Islet precursor cell (in vitro differentiated cells): ENCODE results near the gene MBP.

Experiments used
- DNase-seq: peaks from one replicate; pipeline ENCODE4 v3.0.0-alpha.2; 2018

Gene MBP

DNA sequence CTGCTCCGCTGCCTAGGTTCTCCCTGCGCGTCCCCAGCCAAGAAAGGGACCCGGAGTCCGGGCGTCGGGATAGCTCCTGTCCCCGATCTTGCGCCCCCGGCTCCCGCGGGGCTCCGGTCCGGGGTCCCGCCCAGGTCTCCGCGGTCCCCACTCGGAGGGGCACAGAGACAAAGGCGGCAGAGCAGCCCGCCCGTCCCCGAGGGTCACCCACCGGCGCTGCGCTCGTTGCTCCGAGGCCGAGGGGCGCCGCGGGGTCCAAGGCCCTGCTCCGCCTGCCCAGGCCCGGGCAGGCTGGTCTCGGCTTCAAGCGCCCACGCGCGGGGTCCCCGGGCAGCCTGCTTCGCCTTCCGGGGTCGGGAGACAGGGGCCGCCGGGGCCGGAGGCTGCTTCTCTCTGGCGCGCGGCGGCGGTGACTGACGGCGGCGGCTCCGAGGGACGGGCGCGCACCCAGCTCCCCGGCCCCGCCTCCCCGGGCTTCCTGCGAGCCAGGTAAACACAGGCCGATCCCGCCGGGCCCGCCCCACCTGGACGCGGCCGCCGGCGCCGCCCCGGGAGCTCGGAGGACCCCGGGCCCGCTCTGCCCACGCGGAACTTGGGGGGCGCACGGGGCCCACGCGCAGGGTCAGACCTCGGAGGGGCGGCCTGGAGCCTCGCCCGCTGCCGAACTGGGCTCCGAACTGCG lies at the start of gene MBP:
TSS of gene MBP (minus strand) at position 415 of the 682 bp plus-strand sequence. CDS start 27,522 bp downstream, outside the sequence.
- DNase-seq = peak; percentile 81

DNA sequence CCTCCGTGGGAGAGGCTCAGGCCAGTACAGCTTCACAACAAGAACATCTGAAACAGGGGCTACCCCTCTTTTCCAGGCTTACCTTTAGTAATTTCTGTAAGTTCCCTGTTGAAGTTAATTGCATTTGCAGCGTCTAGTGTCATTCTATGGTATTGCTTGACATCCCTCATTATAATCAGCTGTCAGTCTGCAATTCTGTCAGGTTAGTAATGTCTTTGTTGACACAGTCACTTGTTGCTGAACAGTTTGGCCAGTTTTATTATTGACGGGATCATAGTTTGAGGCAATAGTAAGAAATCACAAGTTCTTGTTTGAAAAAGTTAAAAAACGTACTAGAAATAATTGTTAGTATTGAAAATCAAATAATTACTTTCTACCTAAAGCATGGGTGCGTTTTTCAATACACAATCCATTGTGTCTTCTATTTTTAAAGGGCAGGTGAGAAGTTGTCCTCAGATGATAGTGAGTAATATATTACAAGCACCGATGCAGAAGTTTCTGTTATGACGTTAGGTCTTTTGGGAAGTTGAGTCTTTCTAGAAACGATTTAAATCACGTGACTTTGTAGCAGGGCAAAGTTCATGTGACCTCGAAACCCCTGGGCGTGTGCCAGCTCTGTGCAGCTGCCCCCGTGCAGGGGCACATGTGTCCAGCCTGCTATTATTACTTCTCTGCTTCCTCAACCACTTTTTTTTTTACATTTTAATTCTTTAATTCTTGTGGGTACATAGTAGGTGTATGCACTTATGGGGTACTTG lies 49.5 kb upstream of the MBP start:
- no peak for DNase-seq

DNA sequence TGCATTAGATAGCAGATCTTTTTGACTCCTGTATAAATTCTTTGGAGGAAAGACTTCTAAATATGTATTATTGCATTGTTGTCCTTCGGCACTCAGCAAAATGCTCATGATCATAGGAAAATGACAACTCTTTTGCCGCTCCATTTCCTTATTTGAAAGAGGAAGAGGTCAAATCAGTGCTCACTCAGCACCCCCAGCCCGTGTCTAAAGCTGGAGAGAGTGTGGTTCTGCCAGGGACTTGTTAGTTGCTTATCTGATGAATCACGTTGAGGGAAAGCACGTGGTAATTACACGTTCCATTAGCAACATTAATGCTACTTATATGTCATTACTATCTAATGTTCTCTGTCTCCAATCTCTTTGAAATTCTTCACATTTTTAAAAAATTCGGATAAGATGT lies 46.0 kb upstream of the MBP start:
- DNase-seq = no peak

DNA sequence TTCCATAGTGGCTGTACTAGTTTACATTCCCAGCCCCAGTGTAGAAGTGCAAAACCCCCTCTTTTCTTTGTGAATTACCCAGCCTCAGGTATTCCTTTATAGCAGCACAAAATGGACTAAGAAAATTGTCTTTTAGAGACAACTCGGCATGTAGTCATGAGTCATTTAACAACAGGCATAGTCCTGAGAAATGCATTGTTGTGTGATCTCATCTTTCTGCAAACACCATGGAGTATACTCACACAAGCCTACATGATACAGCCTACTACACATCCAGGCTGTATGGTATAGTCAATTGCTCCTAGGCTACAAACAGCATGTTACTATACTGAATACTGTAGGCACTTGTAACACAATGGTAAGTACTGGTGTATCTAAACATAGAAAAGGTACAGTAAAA lies 44.4 kb upstream of the MBP start:
- no peak for DNase-seq

DNA sequence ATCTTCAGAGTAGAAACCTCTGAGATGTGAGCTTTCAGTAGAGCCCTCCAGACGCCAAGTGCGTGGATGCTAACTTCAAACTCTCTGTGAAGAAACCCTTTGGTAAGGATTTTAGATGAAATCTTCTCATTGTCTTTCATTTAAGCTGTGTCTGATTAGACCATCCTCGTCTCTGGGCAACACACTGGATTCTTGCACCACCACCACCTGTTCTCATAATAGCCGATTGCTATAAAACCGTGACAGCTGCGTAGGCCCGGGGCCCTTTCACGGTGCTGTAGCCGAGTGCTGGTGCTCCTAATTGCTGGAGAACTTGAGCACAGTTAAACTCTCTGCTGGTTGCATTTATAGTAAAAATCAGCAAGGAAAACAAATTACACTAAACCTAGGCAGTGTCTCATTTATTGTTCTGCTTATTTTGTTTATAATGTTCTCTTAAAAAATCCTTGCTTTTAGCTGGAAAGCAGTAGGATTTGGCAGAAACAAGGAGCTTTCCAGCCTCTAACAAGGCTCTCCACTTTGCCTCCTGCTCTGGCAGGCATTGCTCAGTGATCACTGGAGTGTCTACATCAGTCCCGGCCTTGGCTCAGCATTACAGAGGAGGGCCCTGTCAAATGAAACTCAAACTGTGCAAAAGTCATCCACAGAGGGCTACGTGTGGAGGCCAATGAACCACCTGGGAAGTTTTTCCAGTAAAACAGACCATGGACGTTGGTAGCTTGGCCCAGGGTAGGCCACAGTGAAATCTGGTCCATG lies 40.9 kb upstream of the MBP start:
- no peak for DNase-seq

DNA sequence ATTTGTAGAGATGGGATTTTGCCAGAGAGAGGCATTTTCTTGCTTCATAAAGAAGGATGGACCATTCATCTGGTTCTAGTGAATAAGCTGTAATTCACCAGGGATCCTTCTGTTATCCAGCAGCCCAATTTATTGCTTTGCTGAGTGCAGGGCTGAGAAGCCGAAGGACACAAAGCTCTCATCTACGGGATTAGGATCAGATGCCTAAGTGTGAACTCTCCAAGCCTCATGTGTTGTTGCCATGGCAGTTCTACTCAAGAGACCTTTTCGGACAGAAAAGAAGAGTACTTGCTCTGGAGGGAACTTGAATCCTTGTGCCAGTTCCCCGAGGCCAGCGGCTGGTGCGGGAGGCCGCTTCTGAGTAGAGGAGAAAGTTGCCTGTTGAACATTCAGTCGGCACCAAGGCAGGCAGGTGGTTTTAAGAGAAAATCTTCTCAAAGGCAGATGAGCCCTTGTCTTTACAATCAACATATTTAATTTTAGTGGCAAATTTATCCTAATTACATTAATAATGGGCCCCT lies 38.4 kb upstream of the MBP start:
- DNase-seq = no peak

DNA sequence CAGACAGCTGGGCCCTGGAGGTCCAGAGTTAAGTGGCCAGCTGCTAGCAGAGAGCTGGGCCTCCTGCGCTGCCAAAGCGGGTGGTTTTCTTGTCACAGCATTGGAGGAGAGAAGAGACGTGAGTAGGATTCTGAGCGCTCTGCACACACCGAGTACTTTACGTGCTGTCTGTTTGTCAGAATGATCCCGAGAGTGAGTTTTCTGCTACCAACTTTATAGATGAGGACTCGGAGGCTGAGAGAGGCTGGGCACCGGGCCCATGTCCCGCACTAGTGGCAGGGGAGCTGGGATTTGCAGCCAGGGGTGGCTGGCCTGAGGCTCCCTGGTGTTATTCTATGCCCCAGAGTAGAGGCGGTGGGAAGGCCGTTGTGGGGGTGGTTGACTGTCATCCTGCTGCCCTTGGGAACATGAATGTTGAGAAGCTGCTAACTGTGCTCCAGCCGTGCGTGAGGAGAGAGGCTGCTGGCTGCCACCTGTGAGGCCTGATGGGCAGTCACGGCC lies 36.3 kb upstream of the MBP start:
- DNase-seq = no peak

DNA sequence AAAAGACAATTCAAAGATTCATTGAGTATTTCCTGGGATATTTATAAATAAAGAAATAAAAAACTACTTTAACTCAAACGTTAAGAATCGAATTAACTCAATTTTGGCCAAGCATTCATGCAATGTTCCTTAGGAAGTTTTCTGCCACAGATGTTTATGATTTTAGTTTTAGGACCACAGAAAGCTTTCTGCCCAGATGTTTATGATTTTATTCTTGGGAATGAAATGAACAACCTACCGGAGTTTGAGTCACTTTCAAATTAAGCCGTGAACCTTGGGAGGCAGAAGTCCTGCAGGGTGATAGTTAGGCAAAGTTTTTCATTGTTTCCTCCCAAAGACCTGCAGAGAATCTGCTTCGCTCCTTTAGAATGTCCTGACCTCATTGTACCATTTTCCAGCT lies 34.7 kb upstream of the MBP start:
- DNase-seq = no peak

DNA sequence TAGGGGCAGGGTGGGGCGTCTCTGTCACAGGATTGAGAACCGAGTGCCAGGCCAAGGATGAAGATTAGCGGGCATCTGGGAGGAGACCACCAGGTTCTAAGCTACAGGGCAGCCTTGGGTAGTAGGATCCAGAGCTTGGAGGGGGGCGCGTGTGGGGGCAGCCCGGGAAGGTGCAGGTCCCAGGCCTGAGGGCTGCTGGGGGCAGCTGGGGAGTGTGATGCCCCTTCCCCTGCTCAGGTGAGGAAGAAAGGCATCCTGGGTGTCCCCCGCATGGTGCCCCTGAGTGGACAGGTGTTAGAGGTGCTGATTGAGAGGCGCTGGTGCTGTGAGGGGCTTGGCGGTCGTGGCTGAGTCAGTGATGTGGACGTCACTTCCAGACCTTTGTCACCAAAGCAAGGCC lies 33.9 kb upstream of the MBP start:
- DNase-seq = no peak

DNA sequence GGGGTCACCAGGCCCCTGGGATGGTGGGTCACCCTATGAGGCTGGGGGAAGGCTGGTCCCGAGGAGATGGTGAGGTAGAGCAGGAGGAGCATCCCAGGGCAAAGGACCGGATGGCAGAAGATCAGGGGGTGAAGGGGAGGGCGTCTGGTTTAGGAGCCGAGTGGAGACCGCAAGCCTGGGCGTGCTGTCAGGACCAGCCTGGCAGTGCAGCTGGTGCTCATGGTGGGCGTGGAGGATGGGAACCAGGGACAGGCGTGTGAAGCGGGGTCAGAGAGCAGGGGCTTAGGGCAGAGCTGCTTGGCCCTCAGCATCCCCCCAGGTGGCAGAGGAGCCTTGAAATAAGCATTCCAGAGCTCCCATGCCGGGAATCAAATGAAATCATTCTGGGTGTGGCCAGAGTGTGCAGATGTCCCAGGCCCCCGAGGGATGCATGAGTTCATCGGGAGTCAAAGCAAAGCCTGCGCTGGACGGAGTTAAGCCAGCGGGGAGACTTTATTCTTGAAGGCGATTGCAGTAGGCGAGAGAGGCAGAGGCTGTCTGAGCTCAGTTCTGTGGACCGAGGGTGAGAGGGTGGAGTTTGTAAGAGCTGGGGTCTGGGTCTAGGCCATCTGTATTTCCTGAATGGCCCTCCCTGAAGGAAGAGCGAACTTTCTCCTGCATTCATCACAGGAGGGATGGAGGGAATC lies 33.1 kb upstream of the MBP start:
- DNase-seq = no peak

DNA sequence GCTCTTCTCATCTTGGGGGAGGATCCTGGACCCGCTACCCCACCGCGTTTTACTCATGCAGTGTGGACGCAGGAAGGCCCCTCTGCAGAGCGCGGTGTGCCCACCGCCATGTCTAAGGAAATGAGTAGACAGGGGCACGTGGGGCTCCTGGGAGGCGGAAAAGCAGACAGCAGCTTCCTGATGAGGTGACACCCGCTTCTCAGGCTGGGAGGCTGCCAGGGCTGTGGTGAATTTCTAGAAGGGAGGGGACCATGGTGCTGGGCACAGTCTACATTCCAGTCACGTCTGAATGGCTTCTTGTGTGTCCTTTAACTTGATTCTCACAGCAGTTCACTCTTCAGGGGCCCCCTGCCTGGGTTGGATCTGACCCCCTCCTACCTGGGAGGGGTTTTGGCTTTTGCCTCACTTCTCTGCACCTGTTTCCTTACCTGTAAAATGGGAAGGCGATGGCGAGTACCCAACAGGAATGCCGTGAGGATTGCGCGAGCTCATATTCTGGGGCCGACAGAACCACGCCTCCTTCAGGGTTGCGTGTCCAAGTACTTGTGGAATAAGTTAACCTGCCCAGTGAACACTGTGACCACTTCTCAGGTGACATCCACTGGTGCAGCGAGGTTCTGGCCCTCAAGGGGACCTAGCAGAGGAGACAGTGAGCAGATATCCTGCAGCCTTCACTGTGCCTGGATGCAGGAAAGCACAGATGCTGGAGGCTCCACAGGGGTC lies 32.3 kb upstream of the MBP start:
- DNase-seq = no peak

DNA sequence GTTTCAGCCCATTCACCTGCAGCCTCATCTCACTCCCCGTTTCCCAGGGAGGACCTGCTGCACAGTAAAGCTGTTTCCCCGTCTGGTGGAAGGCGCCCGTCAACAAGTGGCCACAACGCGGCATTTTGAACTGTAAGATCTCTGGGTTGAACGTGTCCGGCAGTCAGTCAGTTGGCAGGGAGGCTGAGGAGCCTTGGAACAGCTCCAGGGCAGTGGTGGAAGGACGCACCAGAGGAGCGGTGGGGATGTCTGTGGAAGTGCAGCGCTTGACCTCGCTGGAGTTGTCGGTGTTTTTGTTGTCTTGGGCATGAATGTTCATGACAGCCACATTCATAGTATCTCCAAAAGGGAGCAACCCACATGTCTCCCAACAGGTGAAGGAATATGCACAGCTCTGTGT lies 31.4 kb upstream of the MBP start:
- DNase-seq = no peak

DNA sequence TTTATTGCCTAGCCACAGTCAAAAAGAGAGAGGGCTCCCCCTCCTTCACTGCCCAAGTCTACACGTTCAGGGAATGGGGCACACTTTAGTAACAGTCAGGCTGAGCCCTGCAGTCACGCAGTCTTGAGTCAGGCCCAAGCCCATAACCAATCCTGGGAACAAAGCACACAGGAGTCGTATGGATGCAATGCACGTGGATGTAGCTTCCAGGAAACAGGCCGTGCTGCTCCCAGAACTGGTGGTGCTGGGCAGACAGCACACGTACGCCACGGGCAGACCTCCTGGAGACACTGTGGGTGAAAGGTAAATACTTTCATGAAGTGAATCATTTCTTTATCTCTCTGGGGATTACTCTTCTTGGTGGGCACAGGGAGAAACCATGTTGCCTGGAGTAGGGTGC lies 30.0 kb upstream of the MBP start:
- DNase-seq = no peak

DNA sequence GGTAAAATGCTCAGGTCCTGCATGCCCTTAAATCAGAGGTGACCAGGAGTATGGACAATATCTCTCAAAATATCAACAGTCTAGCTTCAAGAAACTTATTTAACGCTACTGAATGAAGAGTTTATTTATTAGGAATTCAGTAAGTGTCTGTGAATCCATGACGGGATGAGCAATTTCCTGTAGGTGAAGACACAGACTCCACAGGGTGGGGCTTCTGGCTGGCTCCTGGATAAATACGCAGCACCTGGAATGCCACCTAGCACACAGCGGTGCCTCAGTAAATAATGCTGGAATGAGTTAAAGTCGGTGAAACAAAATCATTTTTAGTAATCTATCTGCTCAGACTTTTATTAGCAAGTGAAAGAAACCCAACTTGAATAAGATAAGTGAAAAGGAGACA lies 29.4 kb upstream of the MBP start:
- DNase-seq = no peak

DNA sequence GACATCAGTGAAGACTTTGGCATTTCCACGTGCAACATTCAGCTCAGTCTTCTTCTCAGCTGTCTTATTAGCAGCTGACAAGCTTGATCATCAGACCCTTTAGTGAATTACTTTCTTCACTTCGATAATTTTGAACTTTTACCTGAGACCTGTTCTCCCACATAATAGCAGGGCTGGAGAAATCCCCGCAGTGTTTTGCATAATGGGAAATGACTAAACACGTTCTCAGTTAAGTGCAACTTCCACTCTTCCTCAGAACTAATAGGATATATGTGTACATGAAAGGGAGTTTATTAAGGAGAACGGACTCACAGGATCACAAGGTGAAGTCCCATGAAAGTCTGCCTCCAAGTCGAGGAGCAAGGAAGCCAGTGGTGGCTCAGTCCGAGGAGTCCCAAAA lies 28.8 kb upstream of the MBP start:
- DNase-seq = no peak

DNA sequence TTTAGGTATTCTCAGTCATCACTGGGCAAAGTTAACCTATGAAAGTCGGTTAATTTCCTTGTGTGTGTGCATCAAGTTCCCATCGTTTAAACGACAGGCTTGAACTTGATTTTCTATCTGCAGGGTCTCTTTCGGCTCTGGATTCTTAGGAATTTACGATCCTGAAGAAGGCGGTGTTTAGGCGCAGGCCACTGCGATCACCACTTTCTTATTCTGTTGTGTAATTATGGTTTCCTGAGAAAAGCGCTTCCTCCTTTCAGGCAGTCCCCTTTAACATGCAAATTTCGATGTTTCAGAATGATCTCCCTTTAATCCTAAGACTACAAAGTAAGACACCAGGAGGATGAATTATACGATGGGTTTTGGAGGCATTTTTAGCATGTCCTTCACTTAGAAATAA lies 27.9 kb upstream of the MBP start:
- DNase-seq = peak; percentile 64

DNA sequence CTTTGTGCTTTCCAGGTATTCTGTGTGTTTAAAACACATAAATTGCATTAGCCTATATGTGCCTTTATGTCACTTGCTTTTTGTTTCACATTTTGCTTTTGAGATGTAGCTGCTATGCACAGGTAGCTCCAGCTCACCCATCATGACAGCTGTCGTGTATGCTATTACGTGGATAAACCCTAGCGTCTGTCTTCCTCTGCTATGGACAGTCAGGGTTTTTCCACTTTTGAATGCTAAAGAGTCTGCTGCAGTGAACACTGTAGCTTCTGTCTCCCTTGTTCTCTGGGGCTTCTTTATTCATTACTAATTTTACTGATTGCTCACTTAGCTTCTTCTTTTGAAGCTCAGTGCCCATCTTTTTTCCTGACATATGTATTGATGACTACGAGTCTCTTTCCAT lies 24.7 kb upstream of the MBP start:
- DNase-seq = no peak

DNA sequence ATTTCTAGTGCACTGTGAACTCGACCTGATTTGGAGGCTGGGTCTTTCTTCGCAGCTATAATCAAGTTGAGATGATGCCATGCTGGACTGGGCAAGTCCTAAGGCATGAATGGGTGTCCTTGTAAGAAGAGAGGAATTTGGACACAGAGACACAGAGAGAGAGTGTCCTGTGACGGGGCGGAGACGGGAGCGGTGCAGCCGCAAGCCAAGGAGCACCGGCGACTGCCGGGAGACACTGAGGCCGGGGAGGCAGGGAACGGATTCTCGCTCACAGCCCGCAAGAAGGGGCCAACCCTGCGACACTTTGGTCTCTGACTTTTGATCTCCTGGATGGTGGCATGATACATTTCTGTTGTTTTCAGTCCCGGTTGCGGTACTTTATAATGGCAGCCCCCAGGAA lies 22.4 kb upstream of the MBP start:
- peak; percentile 24 for DNase-seq

DNA sequence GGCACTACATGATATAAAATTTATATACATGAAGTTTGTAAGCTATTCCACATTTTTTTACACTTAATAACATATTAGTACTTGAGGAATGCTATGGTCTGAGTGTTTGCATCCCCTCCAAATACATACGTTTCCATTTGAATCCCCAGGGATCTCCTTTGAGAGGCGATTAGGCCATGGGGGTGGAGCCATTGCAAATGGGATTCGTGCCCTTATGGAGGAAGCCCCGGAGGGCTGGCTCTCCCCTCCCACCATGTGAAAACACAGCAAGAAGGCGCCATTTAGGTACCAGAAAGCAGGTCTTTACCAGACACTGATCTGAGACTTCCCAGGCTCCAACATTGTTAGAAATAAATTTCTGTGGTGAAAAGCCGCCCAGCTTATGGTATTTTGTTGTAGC lies 20.8 kb upstream of the MBP start:
- no peak for DNase-seq

DNA sequence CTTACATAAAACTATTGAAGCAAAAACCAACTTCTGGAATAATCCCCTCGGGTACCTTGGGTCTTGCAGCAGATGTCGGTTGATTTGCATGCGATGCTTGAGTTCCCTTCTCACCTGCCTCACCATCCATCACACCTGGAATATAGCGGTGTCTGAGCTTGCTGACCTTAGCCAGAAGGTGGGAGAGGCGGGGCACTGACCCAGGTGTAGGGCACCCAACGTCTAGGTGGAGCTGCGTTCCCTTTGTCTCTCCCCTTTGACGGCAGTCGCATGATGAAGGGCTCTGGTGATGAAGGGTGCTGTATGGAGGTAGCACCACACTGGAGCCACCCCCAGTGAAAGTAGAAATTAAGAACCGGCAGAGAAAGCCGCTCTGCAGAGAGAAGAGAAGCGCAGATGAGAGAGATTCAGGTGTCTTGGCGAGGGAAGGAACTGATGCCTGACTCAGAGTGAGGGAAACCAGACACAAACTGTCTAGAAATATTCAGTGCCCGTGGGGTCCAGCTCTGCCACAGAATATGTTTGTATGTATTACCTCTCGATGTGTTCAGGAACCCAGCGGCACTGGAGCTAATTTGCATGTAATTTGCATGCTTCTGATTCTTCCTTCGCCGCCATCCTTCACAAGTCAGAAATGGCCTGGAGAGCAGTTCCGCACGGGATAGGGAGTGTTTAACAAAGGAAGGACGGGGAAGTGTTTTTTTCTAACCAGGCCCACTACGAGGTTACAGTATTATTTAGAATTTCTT lies 19.4 kb upstream of the MBP start:
- DNase-seq = peak; percentile 22

DNA sequence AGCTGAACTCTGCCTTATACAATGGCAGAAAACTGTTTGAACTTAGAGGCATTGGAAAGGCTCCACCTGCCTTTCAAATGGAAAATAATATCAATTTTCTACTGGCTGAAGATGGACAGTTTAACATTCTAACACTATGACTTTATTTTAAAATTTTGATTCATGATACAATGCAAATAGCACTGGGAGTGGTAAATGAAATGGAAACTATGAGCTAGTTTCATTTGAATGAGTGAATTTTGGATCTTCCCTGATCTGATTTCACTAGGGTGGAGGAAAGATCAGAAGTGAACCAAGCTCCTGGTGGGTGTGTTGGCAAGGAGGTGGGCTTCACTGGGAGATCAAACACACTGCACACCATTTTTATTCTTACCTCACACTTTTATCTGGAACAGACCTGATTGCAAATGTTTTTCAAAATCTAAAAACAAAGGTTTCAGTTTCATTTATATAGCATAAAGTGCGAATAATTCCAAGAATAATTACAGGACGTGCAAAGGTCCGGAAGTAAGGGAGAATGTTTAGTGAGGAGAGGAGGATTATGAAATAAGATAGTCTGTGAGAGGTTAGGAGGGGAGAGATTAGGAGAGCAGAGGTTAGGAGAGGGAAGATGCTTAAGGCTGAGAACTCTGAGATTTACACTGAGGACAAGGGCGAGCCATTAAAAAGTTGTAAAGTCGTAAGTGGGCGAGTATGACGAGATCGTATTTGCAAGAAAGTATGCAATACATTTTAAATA lies 18.6 kb upstream of the MBP start:
- no peak for DNase-seq
